Vagina (tissue), 2 donors: ENCODE measurements around the gene NNMT. TPM values are rescaled to one million over a fixed set of nuclear protein-coding genes. Genes with fewer than 3 reads are reported as not detected.

Experiments
- DNase-seq, 2 donors: peaks; one replicate each; pipeline ENCODE4 v3.0.0-alpha.2; 2017; ENCODE audit errors: extremely low spot score in 2 of 2
- H3K27ac ChIP-seq: fragments of 200-600 bp; sonication (generic); one replicate; pipeline ENCODE4 v1.5.1; 2019
- H3K27me3 ChIP-seq: fragments of 200-600 bp; sonication (generic); one replicate; pipeline ENCODE4 v1.5.1; 2019
- H3K36me3 ChIP-seq, 2 donors: fragments of 200-600 bp; sonication (generic); one replicate each; pipeline ENCODE4 v1.5.1; 2017 to 2019
- H3K4me1 ChIP-seq: fragments of 200-600 bp; sonication (generic); one replicate; pipeline ENCODE4 v1.5.1; 2019
- H3K4me3 ChIP-seq, 2 donors: fragments of 200-600 bp; sonication (generic); 1 replicate in 1 of 2; 2 replicates in 1 of 2; pipeline ENCODE4 v1.5.1; 2016 to 2019
- H3K9me3 ChIP-seq: fragments of 200-600 bp; sonication (generic); one replicate; pipeline ENCODE4 v1.5.1; 2019
- POLR2A ChIP-seq, 2 donors: fragments of 450-650 bp; IDR thresholded peaks; one replicate each; pipeline ENCODE4 v1.6.1; 2017; ENCODE audit warnings: antibody characterized with exemption in 2 of 2, mild to moderate bottlenecking in 2 of 2, moderate library complexity in 2 of 2
- POLR2AphosphoS5 ChIP-seq, 2 donors: sonication (generic); formaldehyde crosslinking; IDR thresholded peaks; one replicate each; pipeline ENCODE4 v1.9.0; 2017; ENCODE audit warnings: antibody characterized with exemption in 2 of 2, mild to moderate bottlenecking in 2 of 2, low read depth in 1 of 2; ENCODE audit not compliant: insufficient read depth in 1 of 2
- intact Hi-C: fragments of 100-400 bp; cut with DNase I; formaldehyde crosslinking; loops from one replicate; pipeline ENCODE4 v1.15.1; 2023
- total RNA-seq: library from RNA; depleted of rRNA; stranded (reverse); fragments of >200 nt; gene quantifications from one replicate; pipeline ENCODE4 v1.2.3, GENCODE V29; 2016
- TF ChIP-seq, protein P1 (sequence below), 3 experiments: fragments of 450-650 bp in 2 of 3; fragments of 200-600 bp in 1 of 3; sonication (generic) in 1 of 3; IDR thresholded peaks; one replicate each; pipeline ENCODE4 v1.5.1; 2017 to 2019; ENCODE audit warnings: antibody characterized with exemption in 3 of 3, mild to moderate bottlenecking in 2 of 3, moderate library complexity in 2 of 3

NNMT gene
- total RNA-seq, 1 donor from 2014 or later, result 898 TPM

DNA sequence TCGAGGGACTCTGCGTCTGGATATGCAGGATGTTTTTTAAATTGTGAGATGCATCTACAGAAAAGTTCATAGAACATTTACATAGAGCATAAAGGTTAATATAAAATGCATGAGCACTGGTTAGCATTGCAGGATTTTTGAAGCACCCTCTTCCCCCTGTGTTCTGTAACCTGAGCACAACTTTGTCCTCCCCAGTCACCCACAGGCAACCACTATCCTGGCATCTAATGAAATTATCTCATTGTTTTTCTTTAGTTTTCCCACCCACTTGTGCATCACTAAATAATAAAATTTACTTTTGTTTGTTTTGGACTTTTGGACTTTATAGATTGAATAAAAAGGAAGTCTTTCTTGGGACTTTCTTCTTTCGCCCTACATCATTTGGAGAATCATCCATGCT, 10.0 kb upstream of the NNMT start:
- intact Hi-C loops, result no loop called here
- Histone ChIP-seq H3K4me3 (no peak overlapping the region), H3K9me3 (no peaks in the 10 kb centered on the region), H3K27me3 (no peaks in the 10 kb centered on the region), H3K36me3 (no peaks in the 10 kb centered on the region), H3K27ac (no peak overlapping the region), H3K4me1 (peaks cover 8% of the 10 kb centered on the region)
- no peak for DNase-seq
- TF ChIP-seq, protein P1, sequence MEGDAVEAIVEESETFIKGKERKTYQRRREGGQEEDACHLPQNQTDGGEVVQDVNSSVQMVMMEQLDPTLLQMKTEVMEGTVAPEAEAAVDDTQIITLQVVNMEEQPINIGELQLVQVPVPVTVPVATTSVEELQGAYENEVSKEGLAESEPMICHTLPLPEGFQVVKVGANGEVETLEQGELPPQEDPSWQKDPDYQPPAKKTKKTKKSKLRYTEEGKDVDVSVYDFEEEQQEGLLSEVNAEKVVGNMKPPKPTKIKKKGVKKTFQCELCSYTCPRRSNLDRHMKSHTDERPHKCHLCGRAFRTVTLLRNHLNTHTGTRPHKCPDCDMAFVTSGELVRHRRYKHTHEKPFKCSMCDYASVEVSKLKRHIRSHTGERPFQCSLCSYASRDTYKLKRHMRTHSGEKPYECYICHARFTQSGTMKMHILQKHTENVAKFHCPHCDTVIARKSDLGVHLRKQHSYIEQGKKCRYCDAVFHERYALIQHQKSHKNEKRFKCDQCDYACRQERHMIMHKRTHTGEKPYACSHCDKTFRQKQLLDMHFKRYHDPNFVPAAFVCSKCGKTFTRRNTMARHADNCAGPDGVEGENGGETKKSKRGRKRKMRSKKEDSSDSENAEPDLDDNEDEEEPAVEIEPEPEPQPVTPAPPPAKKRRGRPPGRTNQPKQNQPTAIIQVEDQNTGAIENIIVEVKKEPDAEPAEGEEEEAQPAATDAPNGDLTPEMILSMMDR (IDR thresholded peaks at IDR 0.05), result no peak
- TF ChIP-seq POLR2A (IDR thresholded peaks at IDR 0.05) (no peak), POLR2AphosphoS5 (IDR thresholded peaks at IDR 0.05; ENCODE audit: insufficient read depth in 1 of 2, low read depth in 1 of 2) (no peak)

DNA sequence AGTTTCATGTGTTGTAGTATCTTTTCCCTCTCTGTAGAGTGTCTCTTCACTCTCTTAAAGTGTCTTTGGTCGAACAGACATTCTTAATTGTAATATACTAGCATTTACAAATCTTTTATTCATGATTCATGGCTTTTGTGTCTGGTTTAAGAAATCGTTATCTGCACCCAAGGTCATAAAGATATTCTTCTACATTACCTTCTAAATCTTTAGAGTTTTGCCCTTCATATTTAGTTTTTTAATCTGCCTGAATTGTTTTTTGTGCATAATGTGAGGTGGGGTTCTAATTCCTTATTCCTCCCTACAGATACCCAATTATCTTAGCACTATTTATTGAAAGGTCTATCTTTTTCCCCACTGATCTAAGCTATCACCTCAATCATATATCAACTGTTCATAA, 9.0 kb upstream of the NNMT start:
- intact Hi-C loops, result no loop called here
- Histone ChIP-seq H3K27ac (no peak overlapping the region), H3K36me3 (no peaks in the 10 kb centered on the region), H3K9me3 (no peaks in the 10 kb centered on the region), H3K4me3 (no peak overlapping the region), H3K27me3 (no peaks in the 10 kb centered on the region), H3K4me1 (peaks cover 4% of the 10 kb centered on the region)
- no peak for TF ChIP-seq POLR2AphosphoS5 (IDR thresholded peaks at IDR 0.05; ENCODE audit: insufficient read depth in 1 of 2, low read depth in 1 of 2)
- TF ChIP-seq, protein P1 (IDR thresholded peaks at IDR 0.05), result no peak
- no peak for TF ChIP-seq POLR2A (IDR thresholded peaks at IDR 0.05)
- DNase-seq, result no peak

DNA sequence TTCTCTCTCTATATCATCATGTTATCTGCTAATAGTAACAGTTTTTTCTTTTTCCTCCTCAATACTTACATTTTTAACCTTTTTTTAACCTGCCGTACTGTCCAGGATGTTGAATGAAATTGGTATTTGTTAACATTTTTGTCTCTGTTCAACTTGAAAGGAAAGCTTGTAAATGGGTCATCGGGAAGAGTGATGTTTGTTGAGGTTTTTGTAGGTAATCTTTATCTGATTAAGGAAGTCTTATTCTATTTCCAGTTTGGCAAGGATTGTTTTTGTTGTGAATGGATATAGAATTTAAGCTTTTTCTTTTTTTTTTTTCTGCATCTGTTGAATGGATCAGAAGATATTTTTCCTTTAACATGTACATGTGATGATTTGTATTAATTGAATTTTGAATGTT, 8.1 kb upstream of the NNMT start:
- intact Hi-C loops, result no loop called here
- Histone ChIP-seq H3K4me1 (peaks cover 5% of the 10 kb centered on the region), H3K36me3 (no peaks in the 10 kb centered on the region), H3K4me3 (no peak overlapping the region), H3K9me3 (no peaks in the 10 kb centered on the region), H3K27me3 (no peaks in the 10 kb centered on the region), H3K27ac (no peak overlapping the region)
- TF ChIP-seq POLR2AphosphoS5 (IDR thresholded peaks at IDR 0.05; ENCODE audit: insufficient read depth in 1 of 2, low read depth in 1 of 2) (no peak), POLR2A (IDR thresholded peaks at IDR 0.05) (no peak)
- TF ChIP-seq, protein P1 (IDR thresholded peaks at IDR 0.05), result no peak
- DNase-seq, result no peak

DNA sequence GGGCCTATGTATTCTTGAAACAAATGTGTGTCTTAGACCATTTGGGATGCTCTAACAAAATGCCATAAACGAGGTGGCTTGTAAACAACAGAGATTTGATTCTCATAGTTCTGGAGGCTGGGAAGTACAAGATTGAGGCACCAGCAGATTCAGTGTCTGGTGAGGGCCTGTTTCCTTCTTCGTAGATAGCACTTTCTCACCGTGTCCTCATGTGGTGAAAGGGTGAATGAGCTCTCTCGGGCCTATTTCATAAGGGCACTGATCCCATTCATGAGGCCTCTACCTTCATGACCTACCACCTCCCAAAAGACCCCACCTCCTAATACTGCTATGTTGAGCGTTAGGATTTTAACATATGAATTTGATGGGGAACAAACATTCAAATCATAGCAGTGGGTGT, 6.4 kb upstream of the NNMT start:
- no peak overlapping the region for H3K4me3 ChIP-seq
- no peak for TF ChIP-seq POLR2AphosphoS5 (IDR thresholded peaks at IDR 0.05; ENCODE audit: insufficient read depth in 1 of 2, low read depth in 1 of 2)
- TF ChIP-seq, protein P1 (IDR thresholded peaks at IDR 0.05), result no peak
- no peak for TF ChIP-seq POLR2A (IDR thresholded peaks at IDR 0.05)
- intact Hi-C loops, result no loop called here
- H3K4me1 ChIP-seq, result peaks cover 10% of the 10 kb centered on the region
- H3K27ac ChIP-seq, result no peak overlapping the region
- no peak for DNase-seq
- H3K9me3 ChIP-seq, result no peaks in the 10 kb centered on the region
- no peaks in the 10 kb centered on the region for H3K27me3 ChIP-seq
- no peaks in the 10 kb centered on the region for H3K36me3 ChIP-seq

DNA sequence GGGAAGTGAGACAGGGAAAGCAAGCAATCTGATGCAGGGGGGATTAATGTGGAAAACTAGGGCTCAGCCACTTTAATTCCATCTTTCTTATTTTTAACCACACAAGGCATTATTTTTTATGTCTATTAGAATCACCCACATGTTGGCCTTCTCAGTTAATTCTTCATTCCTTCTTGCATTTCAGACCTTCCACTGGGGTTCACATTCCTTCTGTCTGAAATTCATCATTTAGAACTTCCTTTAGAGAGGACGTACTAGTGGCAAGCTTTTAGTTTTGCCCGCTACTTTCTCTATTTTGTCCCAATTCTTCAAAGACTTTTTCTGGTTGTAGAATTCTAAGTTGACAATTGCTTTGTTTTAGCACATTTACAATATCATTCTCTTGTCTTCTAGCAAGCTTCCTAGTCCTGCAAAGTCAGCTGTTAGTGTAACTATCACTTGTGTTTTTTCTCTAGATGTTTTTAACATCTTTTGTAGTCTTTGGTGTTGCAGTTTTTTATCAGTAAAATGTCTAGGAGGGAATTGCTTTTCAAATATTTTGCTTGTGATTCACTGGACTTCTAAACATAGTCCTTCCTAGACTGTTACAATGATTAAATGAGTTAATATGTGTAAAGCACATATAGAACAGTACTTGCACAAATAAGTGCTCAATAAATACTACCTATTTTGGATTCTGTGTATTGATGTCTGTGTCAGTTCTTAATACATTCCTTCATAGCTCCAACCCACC, 5.5 kb upstream of the NNMT start:
- H3K4me3 ChIP-seq, result no peak overlapping the region
- H3K9me3 ChIP-seq, result no peaks in the 10 kb centered on the region
- no peaks in the 10 kb centered on the region for H3K36me3 ChIP-seq
- H3K4me1 ChIP-seq, result peaks cover 17% of the 10 kb centered on the region
- DNase-seq, result no peak
- intact Hi-C loops, result no loop called here
- no peaks in the 10 kb centered on the region for H3K27me3 ChIP-seq
- H3K27ac ChIP-seq, result no peak overlapping the region
- TF ChIP-seq, protein P1 (IDR thresholded peaks at IDR 0.05), result no peak
- TF ChIP-seq POLR2A (IDR thresholded peaks at IDR 0.05) (no peak), POLR2AphosphoS5 (IDR thresholded peaks at IDR 0.05; ENCODE audit: insufficient read depth in 1 of 2, low read depth in 1 of 2) (no peak)
